H7 (cell line): ENCODE data around the gene FAM78B. TPM values are rescaled to one million over a fixed set of nuclear protein-coding genes. Genes with fewer than 3 reads are reported as not detected.

Source experiments
- DNase-seq: peaks from one replicate; pipeline ENCODE4 v3.0.0; 2012
- H3K27me3 ChIP-seq: 2 replicates; pipeline ENCODE4 v1.6.0; 2011; ENCODE audit warnings: mild to moderate bottlenecking, low read length; ENCODE audit not compliant: control insufficient read depth, insufficient read depth
- H3K36me3 ChIP-seq: replicated peaks from 2 replicates; pipeline ENCODE4 v1.5.1; 2011; ENCODE audit warnings: low read length; ENCODE audit not compliant: control insufficient read depth, insufficient read depth
- H3K4me3 ChIP-seq: 2 replicates; pipeline ENCODE4 v1.5.1; 2011; ENCODE audit warnings: low read depth, mild to moderate bottlenecking, control low read depth, low read length, moderate library complexity; ENCODE audit not compliant: insufficient read depth
- total RNA-seq: library from RNA; depleted of rRNA; stranded (reverse); fragments of >200 nt; shearing (Covaris generic); gene quantifications from 2 replicates; pipeline ENCODE4 v1.2.3, GENCODE V29; 2014

Gene FAM78B
- total RNA-seq, 1 experiment from 2014 or later, result 4.5 TPM

GRCh38 chr1:166039436-166040201 is 127.2 kb downstream of the FAM78B start:
- Histone ChIP-seq H3K36me3 (no peaks in the 10 kb centered on the region), H3K27me3 (no peaks in the 10 kb centered on the region), H3K4me3 (no peak overlapping the region)
- DNase-seq, result no peak

- DNase-seq, result no peak
- no peak overlapping the region for H3K4me3 ChIP-seq
- H3K27me3 ChIP-seq, result no peaks in the 10 kb centered on the region
- no peaks in the 10 kb centered on the region for H3K36me3 ChIP-seq
These were observed 130.7 kb downstream of the FAM78B start for GRCh38 chr1:166036092-166036491.

- H3K36me3 ChIP-seq, result no peaks in the 10 kb centered on the region
- DNase-seq, result no peak
- no peak overlapping the region for H3K4me3 ChIP-seq
- no peaks in the 10 kb centered on the region for H3K27me3 ChIP-seq
These were observed 134.0 kb downstream of the FAM78B start for GRCh38 chr1:166032572-166033371.

- Histone ChIP-seq H3K4me3 (no peak overlapping the region), H3K36me3 (no peaks in the 10 kb centered on the region), H3K27me3 (no peaks in the 10 kb centered on the region)
- no peak for DNase-seq
These were observed 134.7 kb downstream of the FAM78B start for GRCh38 chr1:166031932-166032571.

GRCh38 chr1:166029196-166029945 is 137.4 kb downstream of the FAM78B start:
- Histone ChIP-seq H3K4me3 (no peak overlapping the region), H3K36me3 (no peaks in the 10 kb centered on the region), H3K27me3 (no peaks in the 10 kb centered on the region)
- no peak for DNase-seq

GRCh38 chr1:166026555-166026954 is 140.2 kb downstream of the FAM78B start:
- DNase-seq, result no peak
- no peak overlapping the region for H3K4me3 ChIP-seq
- H3K27me3 ChIP-seq, result no peaks in the 10 kb centered on the region
- no peaks in the 10 kb centered on the region for H3K36me3 ChIP-seq

GRCh38 chr1:166026143-166026542 is 140.7 kb downstream of the FAM78B start:
- H3K27me3 ChIP-seq, result no peaks in the 10 kb centered on the region
- no peak for DNase-seq
- no peaks in the 10 kb centered on the region for H3K36me3 ChIP-seq
- H3K4me3 ChIP-seq, result no peak overlapping the region

GRCh38 chr1:166020210-166020609 is 146.6 kb downstream of the FAM78B start:
- H3K27me3 ChIP-seq, result no peaks in the 10 kb centered on the region
- H3K4me3 ChIP-seq, result no peak overlapping the region
- no peaks in the 10 kb centered on the region for H3K36me3 ChIP-seq
- DNase-seq, result no peak
